Coronary artery (tissue), 2 donors: ENCODE measurements around the gene QKI.
A peak's percentile ranks its signal among the peaks of the same experiment; 100 is the strongest.

Experiments used
- DNase-seq: peaks from one replicate; pipeline ENCODE4 v3.0.0-alpha.2; 2017; ENCODE audit warnings: low spot score
- H3K27ac ChIP-seq, 2 donors: fragments of 200-600 bp; sonication (generic); one replicate each; pipeline ENCODE4 v1.5.1; 2016 to 2019
- H3K4me3 ChIP-seq: fragments of 200-600 bp; sonication (generic); 2 replicates; pipeline ENCODE4 v1.5.1; 2016; ENCODE audit warnings: mild to moderate bottlenecking, moderate library complexity
- TF ChIP-seq, protein P1 (sequence below): fragments of 200-600 bp; sonication (generic); IDR thresholded peaks from one replicate; pipeline ENCODE4 v1.5.1; 2019; ENCODE audit warnings: antibody characterized with exemption

The QKI gene

DNA sequence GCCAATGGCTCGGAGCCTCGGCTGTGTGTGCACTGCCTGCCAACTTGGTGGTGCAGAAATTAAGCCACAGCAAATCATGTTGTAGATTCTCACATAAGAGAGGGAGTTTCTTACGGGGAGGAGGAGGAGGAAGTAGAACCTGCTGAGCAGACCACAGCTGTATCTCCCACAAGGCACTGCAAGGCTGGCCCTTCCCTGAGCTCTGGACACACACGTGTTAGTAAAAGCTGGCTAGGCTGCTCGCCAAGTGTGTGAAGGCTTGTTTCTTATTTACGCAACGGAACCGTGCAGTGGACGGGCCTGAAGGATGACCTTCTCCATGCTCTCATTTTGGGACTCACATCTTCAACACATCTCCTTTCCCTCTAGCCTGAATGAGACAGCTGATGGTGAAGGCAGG lies 15.7 kb upstream of the QKI start:
- DNase-seq, result no peak
- peak overlapping the region in 1 of 2 donors; percentile 43 for H3K27ac ChIP-seq
- no peak overlapping the region for H3K4me3 ChIP-seq
- TF ChIP-seq, protein P1, sequence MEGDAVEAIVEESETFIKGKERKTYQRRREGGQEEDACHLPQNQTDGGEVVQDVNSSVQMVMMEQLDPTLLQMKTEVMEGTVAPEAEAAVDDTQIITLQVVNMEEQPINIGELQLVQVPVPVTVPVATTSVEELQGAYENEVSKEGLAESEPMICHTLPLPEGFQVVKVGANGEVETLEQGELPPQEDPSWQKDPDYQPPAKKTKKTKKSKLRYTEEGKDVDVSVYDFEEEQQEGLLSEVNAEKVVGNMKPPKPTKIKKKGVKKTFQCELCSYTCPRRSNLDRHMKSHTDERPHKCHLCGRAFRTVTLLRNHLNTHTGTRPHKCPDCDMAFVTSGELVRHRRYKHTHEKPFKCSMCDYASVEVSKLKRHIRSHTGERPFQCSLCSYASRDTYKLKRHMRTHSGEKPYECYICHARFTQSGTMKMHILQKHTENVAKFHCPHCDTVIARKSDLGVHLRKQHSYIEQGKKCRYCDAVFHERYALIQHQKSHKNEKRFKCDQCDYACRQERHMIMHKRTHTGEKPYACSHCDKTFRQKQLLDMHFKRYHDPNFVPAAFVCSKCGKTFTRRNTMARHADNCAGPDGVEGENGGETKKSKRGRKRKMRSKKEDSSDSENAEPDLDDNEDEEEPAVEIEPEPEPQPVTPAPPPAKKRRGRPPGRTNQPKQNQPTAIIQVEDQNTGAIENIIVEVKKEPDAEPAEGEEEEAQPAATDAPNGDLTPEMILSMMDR, result no peak

DNA sequence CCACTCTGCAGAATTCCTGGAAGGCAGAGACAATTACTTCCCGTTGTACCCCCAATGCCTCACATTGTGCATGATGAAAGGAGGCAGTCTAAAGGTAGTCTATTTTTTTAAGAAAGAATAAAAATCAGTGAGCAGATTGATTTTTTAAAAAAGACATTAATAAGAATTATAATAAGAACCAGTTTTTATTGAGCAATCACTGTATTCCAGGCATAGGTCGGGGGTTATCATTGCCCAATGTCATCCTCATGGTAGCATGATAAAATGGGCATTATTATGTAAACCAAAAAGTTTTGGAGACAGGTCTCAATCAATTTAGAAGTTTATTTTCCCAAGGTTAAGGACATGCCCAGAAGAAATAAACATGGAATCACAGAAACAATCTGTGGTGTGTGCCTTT lies 14.0 kb upstream of the QKI start:
- DNase-seq, result no peak
- Histone ChIP-seq H3K4me3 (no peak overlapping the region), H3K27ac (no peak overlapping the region)
- TF ChIP-seq, protein P1, result no peak

DNA sequence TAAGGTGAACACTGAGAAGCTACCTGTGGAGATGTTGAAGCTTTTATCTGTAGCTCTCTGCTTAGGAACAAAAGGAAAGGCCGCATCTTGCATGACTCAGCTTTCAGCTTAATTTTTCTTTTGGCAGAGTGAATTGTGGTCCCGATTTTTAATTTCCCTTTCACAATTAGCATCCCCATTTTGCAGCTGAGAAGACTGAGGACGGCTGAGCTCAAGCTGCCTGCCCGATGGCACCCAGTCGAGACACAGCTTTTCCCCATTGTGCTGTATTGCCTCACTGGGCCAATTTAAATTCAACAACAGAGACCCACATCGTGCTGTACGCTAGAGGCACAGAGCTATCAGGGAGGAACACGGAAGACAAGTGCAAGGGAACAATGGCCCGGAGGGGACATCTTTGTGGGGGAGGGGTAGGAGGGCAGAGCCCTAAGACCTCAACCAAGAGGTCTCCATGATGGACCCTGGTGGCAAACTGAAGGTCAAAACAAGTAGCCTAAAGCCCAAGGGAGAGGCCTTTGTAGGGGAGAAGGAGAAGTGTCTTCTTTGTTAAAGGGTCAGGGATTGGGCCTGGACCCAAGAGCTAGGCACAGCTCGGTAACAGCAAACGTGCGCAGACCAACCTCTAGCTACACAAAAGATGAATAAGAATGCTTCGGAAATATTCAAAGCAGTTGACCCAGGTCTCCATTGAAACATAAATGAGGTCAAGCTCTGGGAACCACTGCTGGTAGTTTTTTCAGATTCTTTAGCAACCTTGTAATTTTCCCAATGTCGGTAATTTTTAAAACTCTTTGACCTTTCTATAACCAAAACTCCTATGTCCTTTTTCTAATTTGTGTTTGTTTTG lies 13.3 kb upstream of the QKI start:
- no peak overlapping the region for H3K27ac ChIP-seq
- no peak overlapping the region for H3K4me3 ChIP-seq
- DNase-seq, result no peak
- TF ChIP-seq, protein P1, result no peak

DNA sequence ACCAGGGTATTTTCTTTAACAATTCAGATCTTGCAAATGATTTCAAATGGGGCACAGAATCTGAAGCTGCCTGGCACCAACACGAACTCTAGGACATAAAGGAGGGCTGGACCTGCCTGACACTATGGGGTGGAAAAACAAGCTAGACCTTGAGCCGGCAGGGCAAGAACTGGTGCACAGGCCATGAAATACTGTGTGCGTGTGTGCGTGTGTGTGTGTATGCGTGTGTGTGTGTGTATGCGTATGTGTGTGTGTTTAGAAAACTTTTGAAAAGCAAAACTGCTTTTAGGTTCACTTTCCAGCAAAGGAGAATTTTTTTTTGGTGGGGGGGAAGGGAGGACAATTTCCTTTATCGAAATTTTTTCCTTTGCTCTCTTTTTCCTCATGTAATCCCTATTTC lies 11.9 kb upstream of the QKI start:
- Histone ChIP-seq H3K4me3 (no peak overlapping the region), H3K27ac (no peak overlapping the region)
- no peak for DNase-seq
- TF ChIP-seq, protein P1, result no peak

DNA sequence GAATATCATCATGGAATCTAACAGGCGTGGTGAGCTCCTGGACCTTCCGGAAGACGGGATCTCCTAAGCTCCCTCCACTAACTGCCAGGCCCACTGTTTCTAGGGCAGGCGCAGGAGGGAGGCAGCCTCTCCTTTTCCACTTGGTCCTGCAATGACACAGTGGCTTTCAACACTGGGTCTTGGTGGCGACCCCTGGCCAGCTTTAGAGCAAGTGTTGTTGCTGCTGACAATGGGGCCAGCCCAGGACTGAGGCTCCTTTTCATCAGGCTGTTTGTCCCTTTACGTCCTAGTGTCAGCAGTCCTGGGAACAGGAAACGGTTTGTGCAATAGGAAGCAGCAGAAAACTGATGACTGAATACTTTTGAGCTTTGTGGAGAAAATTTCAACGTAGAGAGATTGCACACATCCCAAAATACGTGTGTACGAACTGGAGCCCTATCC lies 9.7 kb upstream of the QKI start:
- TF ChIP-seq, protein P1, result no peak
- H3K27ac ChIP-seq, result peak overlapping the region; percentile 58 to 84
- no peak for DNase-seq
- no peak overlapping the region for H3K4me3 ChIP-seq

DNA sequence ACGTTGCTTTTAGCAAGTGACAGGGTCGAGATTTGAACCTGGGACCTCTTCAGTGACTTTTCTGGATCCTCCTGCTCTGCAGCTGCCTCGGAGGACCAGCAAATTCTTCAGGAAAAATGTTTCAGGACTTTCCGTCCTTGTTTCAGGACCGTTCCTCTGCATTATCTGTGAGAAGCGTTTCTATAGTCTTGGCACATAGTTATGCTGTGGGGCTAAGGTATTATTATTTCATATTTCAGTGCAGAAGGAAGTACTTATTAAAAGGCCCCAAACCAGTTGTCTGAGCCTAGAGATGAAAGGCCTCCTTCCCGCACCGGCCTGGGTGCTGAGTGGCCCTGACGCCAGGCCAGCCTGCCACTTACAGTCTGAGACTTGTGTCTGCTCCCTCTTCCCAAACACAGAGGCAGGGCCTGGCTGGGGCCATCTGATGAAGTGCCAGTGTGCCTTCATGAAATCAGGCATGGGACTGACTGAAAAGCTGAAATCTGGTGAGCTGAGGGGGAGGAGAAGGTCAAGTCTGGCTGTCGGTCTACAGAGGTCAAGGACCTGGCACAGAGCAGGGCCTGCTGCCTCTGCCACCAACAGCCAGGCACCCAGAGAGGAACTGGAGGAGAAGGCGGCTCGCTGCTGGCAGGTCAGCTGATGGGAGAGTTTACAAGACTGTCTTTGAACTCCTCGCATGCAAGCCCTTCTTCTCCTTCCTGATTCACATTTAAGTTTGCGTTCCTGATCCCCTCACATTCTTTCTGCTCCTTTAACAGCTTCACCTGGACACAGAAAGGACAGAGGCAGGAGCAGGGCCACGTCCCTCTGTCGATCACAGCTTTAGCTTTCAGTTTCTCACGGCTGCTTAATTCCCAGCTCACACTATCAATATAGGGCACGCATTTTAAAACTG lies 8.9 kb upstream of the QKI start:
- Histone ChIP-seq H3K27ac (peak overlapping the region; percentile 66 to 84), H3K4me3 (peak overlapping the region; percentile 60)
- TF ChIP-seq, protein P1, result no peak
- DNase-seq, result no peak
